IPS DF 4.7 (cell line): Measurements from ENCODE around the gene WFIKKN1.

Source experiments
- DNase-seq: peaks from one replicate; pipeline ENCODE4 v3.0.0-alpha.2; 2013; ENCODE audit warnings: low spot score; ENCODE audit errors: extremely low read depth

Gene WFIKKN1

DNA sequence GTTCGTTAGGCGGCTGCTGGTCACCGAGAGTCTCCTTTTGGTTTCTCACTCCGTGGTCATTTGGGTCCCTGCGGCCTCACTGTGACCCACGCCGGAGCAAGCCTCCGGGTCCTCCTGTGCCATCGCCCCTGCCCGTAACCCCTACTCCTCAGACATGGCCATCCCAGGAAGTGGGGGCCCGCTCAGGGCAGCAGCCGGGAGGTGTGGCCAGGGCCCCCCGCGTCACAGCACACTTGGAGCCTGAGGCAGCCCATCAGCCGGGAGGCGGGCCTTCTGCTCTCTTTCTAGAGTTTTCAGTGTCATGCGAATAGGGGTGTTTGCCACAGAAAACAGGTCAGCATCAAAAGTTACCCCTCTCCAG lies 7.9 kb upstream of the WFIKKN1 start:
- DNase-seq: no peak

DNA sequence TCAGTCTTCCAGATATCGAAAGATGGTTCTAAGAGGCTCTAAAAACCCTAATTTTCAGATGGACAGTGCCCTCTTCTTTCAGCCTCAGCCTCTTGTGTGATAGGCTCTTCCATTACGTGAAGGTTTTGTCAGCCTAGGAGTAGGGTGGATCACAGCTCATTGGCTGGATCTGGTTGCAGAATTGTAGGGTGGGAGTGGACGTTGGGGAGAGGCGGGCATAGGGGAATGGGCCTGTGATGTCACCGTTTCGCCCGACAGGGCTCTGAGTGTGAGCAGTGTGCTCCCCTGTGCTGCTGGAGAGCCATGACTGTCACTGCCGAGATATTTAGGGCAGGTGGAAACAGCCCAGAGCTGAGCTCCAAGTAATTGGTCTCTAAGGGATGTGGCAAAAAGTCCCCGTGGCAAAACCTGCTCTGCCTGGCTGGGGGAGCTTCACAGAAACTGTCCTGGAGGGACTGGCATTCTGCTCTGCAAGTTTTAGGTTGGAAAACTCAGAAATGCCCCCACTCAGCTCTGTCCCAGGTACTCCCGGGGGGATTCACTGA lies 6.2 kb upstream of the WFIKKN1 start:
- DNase-seq: no peak

DNA sequence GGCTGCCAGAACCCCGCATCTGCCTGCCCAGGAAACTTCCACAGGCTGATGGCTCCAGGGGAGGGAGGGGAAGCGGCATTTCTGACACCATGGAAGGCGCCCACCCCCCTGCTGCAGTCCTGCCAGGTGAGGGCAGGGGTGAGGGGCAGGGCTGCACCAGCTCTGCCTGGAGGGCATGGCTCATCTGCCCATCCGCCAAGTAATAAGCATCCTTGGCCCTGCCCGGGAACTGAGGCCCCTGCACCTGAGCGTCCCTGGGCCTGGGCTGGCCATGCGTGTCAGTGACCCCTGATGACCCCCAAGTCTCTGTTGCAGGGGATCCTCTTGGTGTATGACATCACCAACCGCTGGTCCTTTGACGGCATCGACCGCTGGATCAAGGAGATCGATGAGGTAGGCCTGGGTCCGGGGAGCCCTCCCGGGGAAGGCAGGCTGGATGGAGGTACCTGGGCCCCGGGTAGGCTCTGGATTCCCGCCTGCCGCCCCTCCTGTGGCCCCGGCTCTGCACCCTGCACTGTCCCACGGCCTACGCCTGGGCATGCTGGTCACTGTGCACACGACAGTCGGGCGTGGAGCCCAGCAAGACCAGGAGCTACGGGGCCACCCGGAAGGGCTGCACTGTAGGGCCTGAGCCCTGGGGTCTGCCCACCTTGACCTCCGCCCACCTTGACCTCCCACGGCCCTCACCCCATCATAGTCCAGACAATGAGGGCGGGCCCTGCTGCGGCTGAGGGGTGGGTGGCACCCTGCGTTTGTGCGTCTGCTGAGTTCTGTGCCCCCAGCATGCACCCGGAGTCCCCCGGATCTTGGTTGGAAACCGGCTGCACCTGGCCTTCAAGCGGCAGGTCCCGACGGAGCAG lies 5.4 kb upstream of the WFIKKN1 start:
- no peak for DNase-seq

DNA sequence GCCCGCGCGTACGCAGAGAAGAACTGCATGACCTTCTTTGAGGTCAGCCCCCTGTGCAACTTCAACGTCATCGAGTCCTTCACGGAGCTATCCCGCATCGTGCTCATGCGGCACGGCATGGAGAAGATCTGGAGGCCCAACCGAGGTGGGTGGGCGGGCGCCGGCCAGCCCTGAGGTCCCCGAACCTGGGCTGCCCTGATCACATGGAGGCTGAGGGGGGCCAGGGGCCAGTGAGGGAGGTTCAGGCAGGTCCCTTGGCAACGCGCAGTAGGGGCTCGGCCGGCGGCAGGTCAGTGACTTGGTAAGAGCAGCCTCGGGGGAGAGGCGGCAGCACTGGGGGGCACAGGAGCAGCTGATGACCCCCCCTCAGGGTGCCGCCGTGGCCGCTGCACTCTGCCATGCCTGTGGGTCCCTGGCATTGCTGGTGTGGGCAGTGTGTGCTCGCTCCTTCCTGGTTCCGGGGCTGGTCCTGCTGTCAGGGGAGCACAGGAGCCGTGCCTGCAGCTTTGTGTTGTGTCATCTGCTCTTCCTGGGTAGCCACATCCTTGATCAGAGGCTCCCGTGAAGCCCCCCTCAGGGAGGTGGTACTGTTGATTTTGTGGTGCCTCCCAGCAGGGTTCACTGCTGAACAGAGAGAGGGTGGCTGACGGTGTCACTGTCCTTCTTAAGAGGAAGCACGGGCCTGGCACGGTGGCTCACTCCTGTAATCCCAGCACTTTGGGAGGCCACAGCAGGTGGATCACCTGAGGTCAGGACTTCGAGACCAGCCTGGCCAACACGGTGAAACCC lies 4.6 kb upstream of the WFIKKN1 start:
- DNase-seq: no peak

DNA sequence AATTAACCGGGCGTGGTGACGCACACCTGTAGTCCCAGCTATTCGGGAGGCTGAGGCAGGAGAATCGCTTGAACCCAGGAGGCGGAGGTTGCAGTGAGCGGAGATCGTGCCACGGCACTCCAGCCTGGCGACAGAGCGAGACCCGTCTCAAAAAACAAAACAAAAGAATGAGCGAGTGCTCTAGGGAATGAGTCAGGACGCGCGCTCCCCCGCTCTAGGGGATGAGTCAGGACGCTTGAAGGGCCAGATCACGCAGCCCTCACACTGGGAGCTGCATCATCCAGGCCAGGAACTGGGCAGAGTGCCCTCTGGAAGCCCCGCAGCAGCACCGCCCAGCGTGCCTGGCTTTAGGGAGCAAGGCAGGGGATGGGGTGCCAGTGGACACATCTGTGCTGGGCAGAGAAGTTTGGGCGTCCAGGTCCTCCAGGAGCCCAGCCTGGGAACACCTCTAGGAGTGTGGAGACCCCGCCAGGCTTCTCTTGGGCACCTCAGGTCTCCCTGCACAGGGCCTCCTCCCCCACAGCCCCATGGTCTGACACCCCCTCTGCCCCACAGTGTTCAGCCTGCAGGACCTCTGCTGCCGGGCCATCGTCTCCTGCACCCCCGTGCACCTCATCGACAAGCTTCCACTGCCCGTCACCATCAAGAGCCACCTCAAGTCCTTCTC lies 3.9 kb upstream of the WFIKKN1 start:
- DNase-seq: no peak

DNA sequence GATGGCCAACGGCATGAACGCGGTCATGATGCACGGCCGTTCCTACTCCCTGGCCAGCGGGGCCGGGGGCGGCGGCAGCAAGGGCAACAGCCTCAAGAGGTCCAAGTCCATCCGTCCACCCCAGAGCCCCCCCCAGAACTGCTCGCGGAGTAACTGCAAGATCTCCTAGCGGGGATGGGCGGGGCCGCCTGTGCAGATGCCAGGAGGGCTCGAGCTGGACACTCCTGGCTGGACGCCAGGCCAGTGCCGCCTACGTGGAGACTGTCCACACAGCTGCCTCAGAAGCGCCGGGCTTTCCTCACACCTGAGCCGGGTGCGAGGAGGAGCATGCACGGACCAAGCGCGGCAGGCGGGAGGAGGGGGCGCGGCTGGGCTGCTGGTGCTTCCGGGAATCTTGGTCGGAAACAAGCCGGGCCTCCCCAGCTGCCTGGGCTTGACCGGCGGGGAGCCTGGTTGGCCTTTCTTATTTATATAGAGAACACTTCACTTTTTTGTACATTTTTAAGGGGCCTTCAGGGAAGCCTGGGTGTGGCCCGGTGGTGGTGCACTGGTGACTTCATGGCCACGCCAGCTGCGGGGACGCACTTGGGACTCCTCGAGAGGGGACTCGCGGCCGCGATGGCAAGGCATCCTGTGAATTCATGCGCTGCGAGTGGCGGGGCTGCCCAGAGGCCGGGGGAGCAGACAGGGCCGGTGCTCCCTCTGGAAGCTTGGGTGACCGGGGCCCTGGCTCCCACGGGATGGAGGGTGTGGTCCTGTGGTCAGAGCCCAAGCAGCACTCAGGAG lies 3.1 kb upstream of the WFIKKN1 start:
- DNase-seq: no peak

DNA sequence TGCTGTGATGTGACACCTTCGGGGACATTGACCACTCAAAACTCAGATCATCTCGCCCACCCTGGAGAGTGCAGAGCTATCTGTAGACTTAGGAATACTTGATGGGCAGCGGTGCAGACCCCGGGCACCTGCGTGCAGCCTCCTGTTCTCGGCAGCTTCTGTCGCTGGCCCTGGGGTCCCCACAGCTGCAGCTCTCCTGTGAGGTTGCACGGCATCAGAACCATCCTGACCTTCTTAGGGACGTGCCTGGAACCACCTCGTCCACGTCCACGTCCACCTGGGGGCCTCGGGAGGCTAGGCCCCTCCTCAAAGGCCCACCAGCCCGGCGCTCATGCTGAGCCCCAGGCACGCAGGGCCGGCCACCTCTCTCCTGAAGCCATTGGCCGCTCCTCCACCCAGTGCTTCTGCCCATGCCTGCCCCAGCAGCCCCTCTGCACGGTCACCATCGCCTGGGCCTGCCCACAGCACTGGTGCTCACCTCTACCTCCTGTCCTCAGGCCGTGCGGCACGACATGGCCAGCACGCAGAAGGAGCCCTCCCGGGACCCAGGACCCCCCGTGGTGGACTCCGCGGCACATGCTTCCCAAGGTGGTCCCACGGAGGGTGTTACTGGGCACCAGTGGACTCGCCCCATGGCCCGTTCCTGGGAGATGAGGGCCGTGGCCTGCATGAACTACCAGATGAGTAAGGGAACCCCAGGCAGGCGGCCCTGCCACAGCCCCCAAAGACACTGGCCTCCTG lies 2.3 kb upstream of the WFIKKN1 start:
- DNase-seq: no peak

DNA sequence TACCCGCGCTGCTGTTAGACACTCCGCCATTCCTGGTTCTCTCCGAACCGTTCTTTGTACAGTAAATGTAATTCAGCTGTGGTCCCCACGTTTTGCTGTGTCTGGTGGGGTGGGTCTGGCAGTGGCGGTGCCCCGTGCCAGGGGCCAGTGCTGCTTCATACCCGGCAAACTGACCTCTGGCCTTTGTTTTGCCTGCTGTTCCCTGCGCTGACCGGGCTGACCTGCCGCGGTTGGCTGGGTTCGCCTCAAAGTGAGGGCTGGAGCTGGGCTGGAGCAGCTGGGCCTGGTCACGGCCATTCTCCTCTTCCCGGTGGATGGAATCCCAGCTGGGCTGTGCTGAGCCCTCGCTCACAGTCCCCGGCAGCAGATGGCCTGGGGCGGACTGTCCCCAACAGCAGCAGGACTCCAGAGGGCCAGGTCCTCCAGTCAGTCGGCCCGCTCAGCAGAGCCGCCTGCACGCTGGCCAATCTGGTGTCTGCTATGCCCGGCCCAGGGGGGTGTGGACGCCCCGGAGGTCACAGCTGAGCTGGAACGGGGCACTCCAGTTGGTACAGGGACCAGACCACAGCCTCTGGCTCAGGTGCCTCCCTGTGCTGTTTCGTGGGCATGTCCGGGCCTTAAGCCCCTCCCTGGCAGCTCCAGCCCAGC lies 1.5 kb upstream of the WFIKKN1 start:
- DNase-seq: no peak

DNA sequence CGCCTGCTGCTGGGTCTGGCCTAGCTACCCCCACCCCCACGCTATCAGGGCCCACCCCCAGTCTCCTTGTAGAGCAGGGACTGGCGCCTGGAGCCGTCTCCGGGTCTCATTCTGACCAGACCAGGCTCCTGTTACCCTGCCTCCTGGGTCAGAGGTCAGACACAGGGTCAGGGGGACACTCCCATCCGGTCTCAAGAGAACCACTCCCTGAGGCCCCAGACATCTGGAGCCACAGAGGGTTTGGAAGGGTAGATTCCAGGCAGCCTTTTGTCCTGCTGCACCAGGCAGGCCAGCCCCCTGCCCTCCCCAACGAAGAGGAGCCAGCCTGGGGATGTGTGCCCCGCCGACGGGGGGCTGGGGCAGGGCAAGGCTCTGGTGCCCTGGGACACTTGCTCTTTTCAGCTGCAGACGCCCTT lies 944 bp upstream of the WFIKKN1 start:
- no peak for DNase-seq

DNA sequence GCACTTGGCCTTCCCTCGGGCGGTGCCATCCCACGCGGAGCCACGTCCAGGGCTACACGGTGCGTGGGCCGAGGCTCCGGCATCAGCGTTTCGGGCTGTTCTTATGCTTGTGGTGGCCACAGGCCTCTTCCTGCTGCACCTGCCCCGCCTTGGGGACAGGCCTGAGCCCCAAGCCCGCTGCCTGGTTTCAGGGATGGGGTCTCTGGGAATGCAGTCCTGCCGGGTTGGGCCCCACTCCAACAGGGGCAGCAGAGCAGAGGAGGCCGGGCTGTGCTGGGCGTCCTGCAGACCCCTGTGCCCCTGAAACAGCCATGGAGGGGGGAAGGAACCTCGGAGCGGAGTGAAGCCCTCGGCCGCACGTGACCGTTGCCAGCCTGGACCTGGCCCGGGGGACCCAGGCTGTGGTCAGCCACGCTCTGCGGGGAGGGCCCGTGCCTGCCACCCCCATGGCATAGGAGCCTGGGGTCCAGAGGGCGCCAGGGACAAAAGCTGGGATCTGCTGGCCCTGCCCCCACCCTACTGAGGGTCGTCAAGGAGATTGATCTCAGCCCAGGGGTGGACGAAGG lies 453 bp upstream of the WFIKKN1 start:
- DNase-seq: no peak

DNA sequence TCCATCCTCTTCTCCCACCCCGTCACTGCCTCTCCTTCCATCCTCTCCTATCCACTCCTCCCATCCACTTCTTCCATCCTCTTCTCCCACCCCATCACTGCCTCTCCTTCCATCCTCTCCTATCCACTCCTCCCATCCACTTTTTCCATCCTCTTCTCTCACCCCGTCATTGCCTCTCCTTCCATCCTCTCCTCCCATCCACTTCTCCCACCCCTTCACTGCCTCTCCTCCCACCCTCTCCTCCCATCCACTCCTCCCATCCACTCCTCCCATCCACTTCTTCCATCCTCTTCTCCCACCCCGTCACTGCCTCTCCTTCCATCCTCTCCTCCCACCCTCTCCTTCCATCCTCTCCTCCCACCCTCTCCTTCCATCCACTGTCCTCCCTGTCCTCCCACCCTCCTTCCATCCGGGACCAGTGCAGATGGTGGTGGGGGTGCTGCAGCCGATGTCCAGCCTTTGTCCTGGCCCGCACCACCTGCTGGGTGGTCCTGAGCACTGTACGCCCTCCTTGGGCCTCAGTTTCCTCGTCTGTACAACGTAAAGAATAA lies 1.1 kb downstream of the WFIKKN1 start:
- DNase-seq: no peak

DNA sequence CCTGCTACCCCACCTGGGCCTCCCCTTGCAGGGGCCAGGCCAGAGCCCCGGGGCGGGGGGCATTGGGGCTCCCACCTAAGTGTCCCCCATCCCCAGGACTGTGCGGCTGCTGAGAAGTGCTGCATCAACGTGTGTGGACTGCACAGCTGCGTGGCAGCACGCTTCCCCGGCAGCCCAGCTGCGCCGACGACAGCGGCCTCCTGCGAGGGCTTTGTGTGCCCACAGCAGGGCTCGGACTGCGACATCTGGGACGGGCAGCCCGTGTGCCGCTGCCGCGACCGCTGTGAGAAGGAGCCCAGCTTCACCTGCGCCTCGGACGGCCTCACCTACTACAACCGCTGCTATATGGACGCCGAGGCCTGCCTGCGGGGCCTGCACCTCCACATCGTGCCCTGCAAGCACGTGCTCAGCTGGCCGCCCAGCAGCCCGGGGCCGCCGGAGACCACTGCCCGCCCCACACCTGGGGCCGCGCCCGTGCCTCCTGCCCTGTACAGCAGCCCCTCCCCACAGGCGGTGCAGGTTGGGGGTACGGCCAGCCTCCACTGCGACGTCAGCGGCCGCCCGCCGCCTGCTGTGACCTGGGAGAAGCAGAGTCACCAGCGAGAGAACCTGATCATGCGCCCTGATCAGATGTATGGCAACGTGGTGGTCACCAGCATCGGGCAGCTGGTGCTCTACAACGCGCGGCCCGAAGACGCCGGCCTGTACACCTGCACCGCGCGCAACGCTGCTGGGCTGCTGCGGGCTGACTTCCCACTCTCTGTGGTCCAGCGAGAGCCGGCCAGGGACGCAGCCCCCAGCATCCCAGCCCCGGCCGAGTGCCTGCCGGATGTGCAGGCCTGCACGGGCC lies 1.9 kb downstream of the WFIKKN1 start:
- DNase-seq: no peak

DNA sequence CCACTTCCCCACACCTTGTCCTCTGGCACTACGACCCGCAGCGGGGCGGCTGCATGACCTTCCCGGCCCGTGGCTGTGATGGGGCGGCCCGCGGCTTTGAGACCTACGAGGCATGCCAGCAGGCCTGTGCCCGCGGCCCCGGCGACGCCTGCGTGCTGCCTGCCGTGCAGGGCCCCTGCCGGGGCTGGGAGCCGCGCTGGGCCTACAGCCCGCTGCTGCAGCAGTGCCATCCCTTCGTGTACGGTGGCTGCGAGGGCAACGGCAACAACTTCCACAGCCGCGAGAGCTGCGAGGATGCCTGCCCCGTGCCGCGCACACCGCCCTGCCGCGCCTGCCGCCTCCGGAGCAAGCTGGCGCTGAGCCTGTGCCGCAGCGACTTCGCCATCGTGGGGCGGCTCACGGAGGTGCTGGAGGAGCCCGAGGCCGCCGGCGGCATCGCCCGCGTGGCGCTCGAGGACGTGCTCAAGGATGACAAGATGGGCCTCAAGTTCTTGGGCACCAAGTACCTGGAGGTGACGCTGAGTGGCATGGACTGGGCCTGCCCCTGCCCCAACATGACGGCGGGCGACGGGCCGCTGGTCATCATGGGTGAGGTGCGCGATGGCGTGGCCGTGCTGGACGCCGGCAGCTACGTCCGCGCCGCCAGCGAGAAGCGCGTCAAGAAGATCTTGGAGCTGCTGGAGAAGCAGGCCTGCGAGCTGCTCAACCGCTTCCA lies 2.7 kb downstream of the WFIKKN1 start:
- DNase-seq: no peak

DNA sequence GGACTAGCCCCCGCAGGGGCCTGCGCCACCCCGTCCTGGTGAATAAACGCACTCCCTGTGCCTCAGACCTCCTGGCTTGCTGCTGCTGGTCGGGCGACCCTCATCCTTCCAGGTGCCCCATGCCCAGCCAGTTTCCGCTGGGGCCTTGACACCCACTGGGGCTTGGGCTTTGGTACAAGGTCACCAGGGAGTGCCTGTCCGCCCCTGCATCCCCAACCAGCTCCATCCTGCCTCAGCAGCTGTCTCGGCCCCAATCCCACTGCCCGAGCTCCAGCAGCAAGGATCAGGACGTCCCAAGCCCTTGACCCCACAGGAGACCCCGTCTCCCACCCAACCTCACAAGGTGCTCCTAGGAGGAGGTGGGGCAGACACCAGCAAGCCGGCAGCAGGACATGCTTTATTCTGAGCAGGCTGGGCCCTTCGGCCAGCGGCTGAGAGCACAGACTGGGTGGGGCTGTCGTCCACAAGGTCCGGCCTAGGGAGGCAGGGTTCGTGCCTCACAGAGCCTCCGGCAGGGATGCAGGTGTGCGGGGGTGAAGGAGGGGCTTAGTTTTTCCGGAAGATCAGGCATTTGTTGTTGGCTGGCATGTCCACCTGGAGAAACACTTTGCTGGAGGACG lies 3.4 kb downstream of the WFIKKN1 start:
- no peak for DNase-seq

DNA sequence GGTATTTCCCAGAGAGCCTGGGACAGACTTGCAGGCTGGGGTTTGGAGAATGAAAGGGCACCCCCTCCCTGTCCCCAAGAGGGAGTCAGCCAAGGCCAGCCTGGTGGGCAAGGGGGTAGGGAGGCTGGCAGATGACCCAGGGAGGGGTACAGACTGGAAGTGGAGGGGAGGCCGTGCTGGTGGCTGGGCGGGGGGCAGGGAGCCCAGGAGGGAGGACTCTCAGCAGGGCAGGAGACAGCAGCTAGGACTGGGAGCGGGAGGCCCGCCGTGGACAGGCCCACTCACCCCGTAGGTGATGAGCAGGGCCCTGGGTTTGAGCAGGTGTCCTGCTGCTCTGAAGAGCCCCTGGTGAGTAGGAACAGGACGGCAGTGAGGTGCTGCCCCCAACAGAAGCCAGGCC lies 4.2 kb downstream of the WFIKKN1 start:
- no peak for DNase-seq

DNA sequence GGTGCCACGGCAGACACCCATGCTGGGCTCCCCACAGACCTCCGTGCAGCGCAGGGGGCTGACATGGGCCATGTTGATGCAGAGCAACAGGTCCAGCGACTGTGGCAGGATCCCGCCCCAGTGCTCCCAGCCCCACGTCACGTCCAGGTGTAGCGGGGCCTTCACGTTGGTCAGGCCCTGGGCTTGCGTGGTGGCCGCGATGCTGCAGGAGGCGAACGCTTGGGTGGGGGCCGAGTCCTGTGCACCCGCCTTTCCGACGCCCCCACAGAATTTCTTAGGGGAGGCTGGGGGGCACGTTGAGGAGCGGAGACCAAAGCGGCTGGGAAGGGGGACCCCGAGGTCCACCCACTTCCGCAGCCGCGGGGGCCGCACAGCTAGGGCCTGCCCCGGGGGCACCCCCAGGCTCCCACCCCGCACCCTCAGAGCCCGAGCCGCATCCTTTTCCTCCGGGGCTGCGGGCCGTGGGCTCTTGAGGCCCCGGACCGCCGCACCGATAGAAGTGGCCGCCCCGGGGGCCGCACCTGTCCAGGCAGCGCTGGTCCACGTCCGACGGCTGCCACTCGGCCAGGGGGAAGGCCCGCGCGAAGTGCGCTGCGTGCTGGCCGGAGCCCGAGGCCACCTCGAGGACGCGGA lies 4.9 kb downstream of the WFIKKN1 start:
- no peak for DNase-seq
